ENCODE measurements around the gene FMN2.

Gene FMN2

DNA sequence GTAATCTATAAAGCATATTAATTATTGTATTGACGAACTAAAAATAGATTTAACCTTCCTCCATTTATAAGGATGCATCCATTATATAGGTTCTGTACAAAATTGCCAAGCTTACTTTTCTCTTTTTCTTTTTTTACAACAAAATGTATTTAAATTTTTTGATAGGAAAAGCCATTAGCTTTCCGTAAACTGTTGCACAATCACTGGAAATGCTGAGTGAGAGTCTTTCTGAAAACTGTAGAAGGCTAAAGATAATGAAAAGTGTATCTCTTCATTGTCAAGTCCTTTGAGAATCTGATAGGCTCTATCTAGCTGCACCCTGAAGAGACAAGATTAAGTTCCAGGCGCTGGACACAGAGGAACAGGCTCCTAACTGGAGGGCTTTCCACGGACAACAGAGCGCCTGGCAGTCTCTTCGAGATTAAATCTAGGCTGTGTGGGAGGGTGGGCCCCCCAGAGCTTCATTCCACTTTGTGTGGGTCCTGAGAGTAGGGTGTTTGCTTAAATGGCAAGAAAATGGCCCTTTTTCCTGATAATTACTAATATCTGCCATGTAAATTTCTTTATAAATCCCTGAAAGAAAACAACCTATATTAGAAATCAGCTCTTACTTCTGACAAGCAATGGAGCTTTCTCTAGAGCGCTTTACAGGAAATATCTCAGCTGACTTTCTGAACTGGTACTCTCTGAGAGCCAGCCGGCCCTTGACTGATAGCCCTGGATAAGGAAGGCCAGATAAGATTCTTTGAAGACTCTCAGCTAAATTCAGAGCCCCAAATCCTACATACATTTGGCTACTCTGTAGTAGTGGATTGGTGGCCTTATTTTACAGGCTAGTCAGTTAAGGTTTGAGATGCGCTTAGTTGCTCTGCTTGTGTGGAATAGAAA is 108.3 kb downstream of the FMN2 start:
- Histone ChIP-seq H2AFZ (ENCODE audit: low read depth, low read length, severe bottlenecking) (no peak overlapping the region), H3K9me2 (replicated peaks; ENCODE audit: insufficient read depth, low read length) (no peaks in the 10 kb centered on the region), H3K9ac (ENCODE audit: low read length) (no peak overlapping the region), H3K9me3 (ENCODE audit: insufficient read depth, low read length) (no peaks in the 10 kb centered on the region), H4K20me1 (ENCODE audit: low read depth, low read length) (no peaks in the 10 kb centered on the region), H3K79me2 (ENCODE audit: insufficient read depth, low read length) (no peaks in the 10 kb centered on the region), H3F3A (ENCODE audit: insufficient read depth) (no peaks in the 10 kb centered on the region), H3K27ac (ENCODE audit: low read depth, low read length) (no peak overlapping the region), H3K36me3 (ENCODE audit: low read length) (no peaks in the 10 kb centered on the region), H3K27me3 (ENCODE audit: low read length) (no peaks in the 10 kb centered on the region), H3K4me3 (ENCODE audit: insufficient read depth, low read length, poor library complexity, severe bottlenecking) (no peak overlapping the region), H3K4me2 (ENCODE audit: low read depth, low read length, poor library complexity, severe bottlenecking) (no peak overlapping the region)
- TF ChIP-seq CTCF (IDR thresholded peaks at IDR 0.05; ENCODE audit: insufficient read depth, low read length, poor library complexity, severe bottlenecking) = no peak
- no peak for TF ChIP-seq EZH2phosphoT487 (conservative IDR thresholded peaks at IDR 0.05; ENCODE audit: low read length)

DNA sequence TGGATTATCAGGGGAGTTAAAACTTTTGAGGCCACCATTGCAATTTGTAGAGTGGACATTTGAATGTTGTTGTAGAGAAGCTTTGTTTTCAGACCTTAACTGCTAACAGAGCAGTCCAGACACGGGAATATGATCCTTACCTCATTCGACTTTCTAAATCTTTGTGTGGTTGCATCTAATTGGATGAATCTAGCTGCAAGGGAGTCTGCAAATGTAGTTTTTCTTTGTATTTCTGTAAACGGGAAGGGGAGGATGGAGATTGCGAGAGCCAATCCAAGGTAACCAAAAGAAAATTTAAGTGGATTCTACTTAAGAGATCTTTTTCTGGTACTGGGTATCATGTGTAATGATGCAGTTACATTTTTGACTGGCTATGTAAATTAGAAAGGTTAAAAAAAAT is 110.2 kb downstream of the FMN2 start:
- Histone ChIP-seq H3K79me2 (ENCODE audit: insufficient read depth, low read length) (no peaks in the 10 kb centered on the region), H3K27ac (ENCODE audit: low read depth, low read length) (no peak overlapping the region), H3F3A (ENCODE audit: insufficient read depth) (no peaks in the 10 kb centered on the region), H3K9me3 (ENCODE audit: insufficient read depth, low read length) (no peaks in the 10 kb centered on the region), H3K36me3 (ENCODE audit: low read length) (no peaks in the 10 kb centered on the region), H3K9ac (ENCODE audit: low read length) (no peak overlapping the region), H3K4me3 (ENCODE audit: insufficient read depth, low read length, poor library complexity, severe bottlenecking) (no peak overlapping the region), H2AFZ (ENCODE audit: low read depth, low read length, severe bottlenecking) (no peak overlapping the region), H3K27me3 (ENCODE audit: low read length) (no peaks in the 10 kb centered on the region), H3K4me2 (ENCODE audit: low read depth, low read length, poor library complexity, severe bottlenecking) (no peak overlapping the region), H3K9me2 (replicated peaks; ENCODE audit: insufficient read depth, low read length) (no peaks in the 10 kb centered on the region), H4K20me1 (ENCODE audit: low read depth, low read length) (no peaks in the 10 kb centered on the region)
- TF ChIP-seq CTCF (IDR thresholded peaks at IDR 0.05; ENCODE audit: insufficient read depth, low read length, poor library complexity, severe bottlenecking) = no peak
- no peak for TF ChIP-seq EZH2phosphoT487 (conservative IDR thresholded peaks at IDR 0.05; ENCODE audit: low read length)

GRCh38 chr1:240207073-240207709 is 115.5 kb downstream of the FMN2 start:
- TF ChIP-seq EZH2phosphoT487 (conservative IDR thresholded peaks at IDR 0.05; ENCODE audit: low read length) = no peak
- TF ChIP-seq CTCF (IDR thresholded peaks at IDR 0.05; ENCODE audit: insufficient read depth, low read length, poor library complexity, severe bottlenecking) = no peak
- Histone ChIP-seq H2AFZ (ENCODE audit: low read depth, low read length, severe bottlenecking) (no peak overlapping the region), H3K27me3 (ENCODE audit: low read length) (no peaks in the 10 kb centered on the region), H3K79me2 (ENCODE audit: insufficient read depth, low read length) (no peaks in the 10 kb centered on the region), H3F3A (ENCODE audit: insufficient read depth) (no peaks in the 10 kb centered on the region), H3K4me2 (ENCODE audit: low read depth, low read length, poor library complexity, severe bottlenecking) (no peak overlapping the region), H3K9me3 (ENCODE audit: insufficient read depth, low read length) (no peaks in the 10 kb centered on the region), H3K9me2 (replicated peaks; ENCODE audit: insufficient read depth, low read length) (no peaks in the 10 kb centered on the region), H3K27ac (ENCODE audit: low read depth, low read length) (no peak overlapping the region), H3K36me3 (ENCODE audit: low read length) (no peaks in the 10 kb centered on the region), H3K4me3 (ENCODE audit: insufficient read depth, low read length, poor library complexity, severe bottlenecking) (no peak overlapping the region), H4K20me1 (ENCODE audit: low read depth, low read length) (no peaks in the 10 kb centered on the region), H3K9ac (ENCODE audit: low read length) (no peak overlapping the region)

Measured in SU-DHL-6 (cell line).